Activated naive CD8-positive, alpha-beta T cell treated with anti-CD3 and anti-CD28 coated beads, Interleukin-2, amount 10 ng/mL, durations not matched to agents 7 days and 5 days (primary cell): ENCODE results near the gene OSBPL6. TPM values are rescaled to one million over a fixed set of nuclear protein-coding genes. Genes with fewer than 3 reads are reported as not detected.

Experiments used
- ATAC-seq: fragments of 150-1000 bp; cut with Tn5 transposase; one replicate; pipeline ENCODE4 v1.10.0; 2021; ENCODE audit warnings: low read depth, moderate library complexity
- POLR2A ChIA-PET: fragments of 350-600 bp; sonication (Branson Sonifier 250); formaldehyde crosslinking; loops from one replicate; lab custom pipeline; 2021; ENCODE audit warnings: antibody characterized with exemption; lab: Charles Lee
- DNase-seq: peaks from one replicate; pipeline ENCODE4 v3.0.0; 2021
- H3K27ac Mint-ChIP-seq: one replicate; pipeline ENCODE4 v1.8.0; 2022; ENCODE audit warnings: mild to moderate bottlenecking, mixed read lengths
- H3K27me3 Mint-ChIP-seq: one replicate; pipeline ENCODE4 v1.8.0; 2022; ENCODE audit warnings: mild to moderate bottlenecking, moderate library complexity, mixed read lengths
- H3K36me3 Mint-ChIP-seq: one replicate; pipeline ENCODE4 v1.8.0; 2021; ENCODE audit warnings: mild to moderate bottlenecking, mixed read lengths
- H3K4me1 Mint-ChIP-seq: one replicate; pipeline ENCODE4 v1.8.0; 2021; ENCODE audit warnings: mixed read lengths
- H3K4me3 Mint-ChIP-seq: one replicate; pipeline ENCODE4 v1.8.0; 2022; ENCODE audit warnings: mild to moderate bottlenecking, moderate library complexity, mixed read lengths
- H3K9me3 Mint-ChIP-seq: one replicate; pipeline ENCODE4 v1.8.0; 2021; ENCODE audit warnings: mixed read lengths
- total RNA-seq, 2 experiments: library from RNA; stranded (reverse); gene quantifications; one replicate each; pipeline ENCODE4 v1.2.3, GENCODE V29; 2021

OSBPL6 gene
- total RNA-seq, 2 experiments from 2014 or later = 0.08 to 0.20 TPM

- Mint-ChIP-seq H3K27ac (no peak overlapping the region), H3K36me3 (no peaks in the 10 kb centered on the region), H3K27me3 (peaks cover 12% of the 10 kb centered on the region), H3K9me3 (no peaks in the 10 kb centered on the region), H3K4me3 (no peak overlapping the region), H3K4me1 (no peaks in the 10 kb centered on the region)
- POLR2A ChIA-PET = no interaction called here
- no peak for DNase-seq
- ATAC-seq = no peak
Measured at GRCh38 chr2:178233428-178233827, 39.1 kb downstream of the OSBPL6 start.

- DNase-seq (no peak), ATAC-seq (no peak)
- H3K27me3 Mint-ChIP-seq = peaks cover 12% of the 10 kb centered on the region
- H3K36me3 Mint-ChIP-seq = no peaks in the 10 kb centered on the region
- no peaks in the 10 kb centered on the region for H3K4me1 Mint-ChIP-seq
- no peak overlapping the region for H3K27ac Mint-ChIP-seq
- H3K9me3 Mint-ChIP-seq = no peaks in the 10 kb centered on the region
- POLR2A ChIA-PET = no interaction called here
- H3K4me3 Mint-ChIP-seq = no peak overlapping the region
Measured at GRCh38 chr2:178234648-178235047, 40.3 kb downstream of the OSBPL6 start.

GRCh38 chr2:178237488-178238153 lies 43.3 kb downstream of the OSBPL6 start:
- Mint-ChIP-seq H3K27ac (no peak overlapping the region), H3K4me3 (no peak overlapping the region), H3K4me1 (no peaks in the 10 kb centered on the region), H3K27me3 (peaks cover 9% of the 10 kb centered on the region), H3K36me3 (no peaks in the 10 kb centered on the region), H3K9me3 (no peaks in the 10 kb centered on the region)
- POLR2A ChIA-PET = no interaction called here
- ATAC-seq (no peak), DNase-seq (no peak)

- Mint-ChIP-seq H3K4me1 (no peaks in the 10 kb centered on the region), H3K4me3 (no peak overlapping the region), H3K27ac (no peak overlapping the region), H3K9me3 (no peaks in the 10 kb centered on the region), H3K36me3 (no peaks in the 10 kb centered on the region), H3K27me3 (peaks cover 9% of the 10 kb centered on the region)
- POLR2A ChIA-PET = no interaction called here
- no peak for ATAC-seq
- DNase-seq = no peak
Measured at GRCh38 chr2:178238154-178238521, 43.8 kb downstream of the OSBPL6 start.

GRCh38 chr2:178238750-178239149 lies 44.4 kb downstream of the OSBPL6 start:
- Mint-ChIP-seq H3K9me3 (no peaks in the 10 kb centered on the region), H3K4me1 (no peaks in the 10 kb centered on the region), H3K27me3 (peaks cover 9% of the 10 kb centered on the region), H3K4me3 (no peak overlapping the region), H3K36me3 (no peaks in the 10 kb centered on the region), H3K27ac (no peak overlapping the region)
- POLR2A ChIA-PET = no interaction called here
- no peak for DNase-seq
- no peak for ATAC-seq

- no peak for ATAC-seq
- no peaks in the 10 kb centered on the region for H3K9me3 Mint-ChIP-seq
- H3K27ac Mint-ChIP-seq = no peak overlapping the region
- no peak overlapping the region for H3K4me3 Mint-ChIP-seq
- DNase-seq = no peak
- POLR2A ChIA-PET = no interaction called here
- no peaks in the 10 kb centered on the region for H3K36me3 Mint-ChIP-seq
- H3K4me1 Mint-ChIP-seq = no peaks in the 10 kb centered on the region
- peaks cover 8% of the 10 kb centered on the region for H3K27me3 Mint-ChIP-seq
Measured at GRCh38 chr2:178241844-178242551, 47.7 kb downstream of the OSBPL6 start.

- ATAC-seq = no peak
- DNase-seq = no peak
- Mint-ChIP-seq H3K27ac (no peak overlapping the region), H3K9me3 (no peaks in the 10 kb centered on the region), H3K36me3 (no peaks in the 10 kb centered on the region), H3K4me1 (no peaks in the 10 kb centered on the region), H3K4me3 (no peak overlapping the region), H3K27me3 (peaks cover 10% of the 10 kb centered on the region)
- POLR2A ChIA-PET = no interaction called here
Measured at GRCh38 chr2:178242552-178242883, 48.2 kb downstream of the OSBPL6 start.

- no peak for ATAC-seq
- H3K9me3 Mint-ChIP-seq = no peaks in the 10 kb centered on the region
- no peaks in the 10 kb centered on the region for H3K4me1 Mint-ChIP-seq
- H3K36me3 Mint-ChIP-seq = no peaks in the 10 kb centered on the region
- no peak overlapping the region for H3K4me3 Mint-ChIP-seq
- no peak for DNase-seq
- no peak overlapping the region for H3K27ac Mint-ChIP-seq
- POLR2A ChIA-PET = no interaction called here
- peaks cover 9% of the 10 kb centered on the region for H3K27me3 Mint-ChIP-seq
Measured at GRCh38 chr2:178243961-178244360, 49.6 kb downstream of the OSBPL6 start.

- DNase-seq = no peak
- Mint-ChIP-seq H3K4me1 (no peaks in the 10 kb centered on the region), H3K27me3 (peaks cover 9% of the 10 kb centered on the region), H3K27ac (no peak overlapping the region), H3K36me3 (no peaks in the 10 kb centered on the region), H3K9me3 (no peaks in the 10 kb centered on the region), H3K4me3 (no peak overlapping the region)
- POLR2A ChIA-PET = no interaction called here
- ATAC-seq = no peak
Measured at GRCh38 chr2:178244777-178245176, 50.5 kb downstream of the OSBPL6 start.

- Mint-ChIP-seq H3K4me1 (no peaks in the 10 kb centered on the region), H3K27me3 (peaks cover 14% of the 10 kb centered on the region), H3K36me3 (no peaks in the 10 kb centered on the region), H3K27ac (no peak overlapping the region), H3K9me3 (no peaks in the 10 kb centered on the region), H3K4me3 (no peak overlapping the region)
- no peak for ATAC-seq
- POLR2A ChIA-PET = no interaction called here
- no peak for DNase-seq
Measured at GRCh38 chr2:178246696-178247095, 52.4 kb downstream of the OSBPL6 start.

- Mint-ChIP-seq H3K27me3 (peaks cover 14% of the 10 kb centered on the region), H3K4me1 (no peaks in the 10 kb centered on the region), H3K4me3 (no peak overlapping the region), H3K27ac (no peak overlapping the region), H3K36me3 (no peaks in the 10 kb centered on the region), H3K9me3 (no peaks in the 10 kb centered on the region)
- POLR2A ChIA-PET = no interaction called here
- DNase-seq = no peak
- no peak for ATAC-seq
Measured at GRCh38 chr2:178247250-178247649, 52.9 kb downstream of the OSBPL6 start.

GRCh38 chr2:178250429-178250828 lies 56.1 kb downstream of the OSBPL6 start:
- no peaks in the 10 kb centered on the region for H3K36me3 Mint-ChIP-seq
- ATAC-seq (no peak), DNase-seq (no peak)
- no peaks in the 10 kb centered on the region for H3K4me1 Mint-ChIP-seq
- H3K27ac Mint-ChIP-seq = no peak overlapping the region
- no peak overlapping the region for H3K4me3 Mint-ChIP-seq
- peaks cover 10% of the 10 kb centered on the region for H3K27me3 Mint-ChIP-seq
- H3K9me3 Mint-ChIP-seq = no peaks in the 10 kb centered on the region
- POLR2A ChIA-PET = no interaction called here

GRCh38 chr2:178251151-178251955 lies 57.0 kb downstream of the OSBPL6 start:
- POLR2A ChIA-PET = no interaction called here
- Mint-ChIP-seq H3K27ac (no peak overlapping the region), H3K36me3 (no peaks in the 10 kb centered on the region), H3K9me3 (no peaks in the 10 kb centered on the region), H3K27me3 (peaks cover 15% of the 10 kb centered on the region), H3K4me3 (no peak overlapping the region), H3K4me1 (no peaks in the 10 kb centered on the region)
- no peak for ATAC-seq
- no peak for DNase-seq
